Esophagus muscularis mucosa (tissue), 3 donors: ENCODE measurements around the gene UNC45B.

Experiments used
- CTCF ChIP-seq, 3 experiments: fragments of 200-600 bp in 2 of 3; fragments of 450-650 bp in 1 of 3; sonication (generic) in 2 of 3; IDR thresholded peaks; one replicate each; pipeline ENCODE4 v1.5.1; 2017 to 2019; ENCODE audit warnings: antibody characterized with exemption in 3 of 3, mild to moderate bottlenecking in 2 of 3, moderate library complexity in 1 of 3
- POLR2A ChIP-seq: fragments of 450-650 bp; IDR thresholded peaks from one replicate; pipeline ENCODE4 v1.6.1; 2017; ENCODE audit warnings: antibody characterized with exemption, moderate library complexity, mild to moderate bottlenecking, low read depth
- POLR2AphosphoS5 ChIP-seq, 2 donors: sonication (generic); formaldehyde crosslinking; IDR thresholded peaks; one replicate each; pipeline ENCODE4 v1.6.1; 2017; ENCODE audit warnings: antibody characterized with exemption in 2 of 2

- TF ChIP-seq CTCF (IDR thresholded peaks at IDR 0.05) (no peak), POLR2AphosphoS5 (IDR thresholded peaks at IDR 0.05) (no peak), POLR2A (no peak)
These were observed 79.9 kb downstream of the UNC45B start for GRCh38 chr17:35227546-35227945.
